Measurements from ENCODE around the gene S100A8. TPM values are rescaled to one million over a fixed set of nuclear protein-coding genes. Genes with fewer than 3 reads are reported as not detected.

S100A8 gene
- polyA plus RNA-seq, 1 donor (not counting 4 experiments of a cell fraction or from before 2014, with no cell fraction given) = 403 TPM

GRCh38 chr1:153340356-153340755, 50.5 kb downstream of the S100A8 start:
- H3K36me3 ChIP-seq (ENCODE audit: control insufficient read depth in 2 of 2, extremely low read depth in 1 of 2, insufficient read depth in 2 of 2, low read length in 2 of 2) = no peaks in the 10 kb centered on the region
- H3K27me3 ChIP-seq (ENCODE audit: control insufficient read depth, extremely low read depth, insufficient read depth, low read length) = peaks cover 3% of the 10 kb centered on the region
- H3K9ac ChIP-seq (ENCODE audit: control insufficient read depth, extremely low read depth, insufficient read depth, low read length) = no peak overlapping the region
- H3K4me1 ChIP-seq (ENCODE audit: control insufficient read depth, extremely low read depth, insufficient read depth, low read length) = peaks cover 20% of the 10 kb centered on the region
- no peaks in the 10 kb centered on the region for H3K9me3 ChIP-seq (ENCODE audit: control insufficient read depth, low read depth, low read length)
- H3K4me3 ChIP-seq (ENCODE audit: control insufficient read depth in 2 of 3, extremely low read depth in 1 of 3, insufficient read depth in 2 of 3, low read depth in 1 of 3, low read length in 3 of 3) = no peak overlapping the region
- TF ChIP-seq EZH2 (IDR thresholded peaks at IDR 0.05; ENCODE audit: low read length) (no peak), CTCF (optimal IDR thresholded peaks at IDR 0.05 in 1 of 3, IDR thresholded peaks at IDR 0.05 in 1 of 3, conservative IDR thresholded peaks at IDR 0.05 in 1 of 3; ENCODE audit: extremely low read depth in 1 of 3, insufficient read depth in 2 of 3, low read length in 3 of 3) (no peak)
- H3K79me2 ChIP-seq (ENCODE audit: control insufficient read depth, insufficient read depth, low read length) = no peaks in the 10 kb centered on the region
- no peak overlapping the region for H3K4me2 ChIP-seq (ENCODE audit: control insufficient read depth, extremely low read depth, insufficient read depth, low read depth, low read length)
- H3K27ac ChIP-seq (ENCODE audit: control insufficient read depth, insufficient read depth, low read length) = no peak overlapping the region
- FAIRE-seq (no peak), DNase-seq (ENCODE audit: low read depth, low spot score) (no peak)
- dilution Hi-C loops (cut with MboI; ENCODE audit: extremely low pct_ligation_motif_present, low sequenced_read_pairs) = no loop called here
- no peaks in the 10 kb centered on the region for H4K20me1 ChIP-seq (ENCODE audit: control insufficient read depth, extremely low read depth, insufficient read depth, low read length)
- no peaks in the 10 kb centered on the region for H3K9me1 ChIP-seq (ENCODE audit: control insufficient read depth, extremely low read depth, insufficient read depth, low read length)
- no peak overlapping the region for H2AFZ ChIP-seq (ENCODE audit: control insufficient read depth, low read length)

Small RNAs within 50 kb of the gene (small RNA-seq; reads per million reads assigned to genes)
- 0 reads per million in 3 experiments for gene S100A15A (ENCODE audit: insufficient read length in 3 of 3, low read depth in 3 of 3, low replicate concordance in 1 of 3)

Other genes starting within 250 kb of the S100A8 start
- gene SPRR2G, start 240.2 kb downstream of the S100A8 start, polyA plus RNA-seq = 0.73 to 6.2 TPM (median 3.3 TPM) in 3 replicates
- gene LELP1, start 187.6 kb downstream of the S100A8 start, polyA plus RNA-seq = not detected in 3 replicates
- gene PRR9, start 173.5 kb downstream of the S100A8 start, polyA plus RNA-seq = 2.6 to 6.6 TPM (median 2.8 TPM) in 3 replicates
- gene LORICRIN, start 131.4 kb downstream of the S100A8 start, polyA plus RNA-seq = not detected in 3 replicates
- gene PGLYRP3, start 78.1 kb downstream of the S100A8 start, polyA plus RNA-seq = 0.93 to 1.9 TPM (median 1.0 TPM) in 3 replicates
- 2.4 to 21.6 TPM (median 3.8 TPM) in 3 replicates for gene PGLYRP4, start 42.2 kb downstream of the S100A8 start, polyA plus RNA-seq
- 238 to 1,827 TPM (median 297 TPM) in 3 replicates for gene S100A9, start 33.2 kb downstream of the S100A8 start, polyA plus RNA-seq
- 0.65 to 6.3 TPM (median 1.5 TPM) in 3 replicates for gene S100A12, start 15.5 kb downstream of the S100A8 start, polyA plus RNA-seq
- 0.01 TPM in 1 of 3 replicates, not detected in the others for gene S100A7A, start 25.4 kb upstream of the S100A8 start, polyA plus RNA-seq
- gene S100A7, start 69.6 kb upstream of the S100A8 start, polyA plus RNA-seq = 13.1 to 31.2 TPM (median 16.0 TPM) in 3 replicates
- gene S100A6, start 144.9 kb upstream of the S100A8 start, polyA plus RNA-seq = 1,608 to 5,801 TPM (median 2,598 TPM) in 3 replicates
- 0.20 to 0.76 TPM (median 0.24 TPM) in 3 replicates for gene S100A5, start 149.9 kb upstream of the S100A8 start, polyA plus RNA-seq
- 21.4 to 40.2 TPM (median 26.7 TPM) in 3 replicates for gene S100A4, start 154.7 kb upstream of the S100A8 start, polyA plus RNA-seq
- gene S100A3, start 158.2 kb upstream of the S100A8 start, polyA plus RNA-seq = 12.6 to 24.0 TPM (median 15.1 TPM) in 3 replicates
- 10,013 to 12,757 TPM (median 12,412 TPM) in 3 replicates for gene S100A2, start 174.8 kb upstream of the S100A8 start, polyA plus RNA-seq
- 1,620 to 2,357 TPM (median 2,299 TPM) in 3 replicates for gene S100A16, start 222.1 kb upstream of the S100A8 start, polyA plus RNA-seq
- 1,249 to 1,646 TPM (median 1,394 TPM) in 3 replicates for gene S100A14, start 225.3 kb upstream of the S100A8 start, polyA plus RNA-seq
- 215 to 276 TPM (median 228 TPM) in 3 replicates for gene S100A13, start 236.4 kb upstream of the S100A8 start, polyA plus RNA-seq
- 0.12 to 0.15 TPM in 2 of 3 replicates, not detected in the other for gene S100A1, start 237.4 kb upstream of the S100A8 start, polyA plus RNA-seq
- gene CHTOP, start 243.0 kb upstream of the S100A8 start, polyA plus RNA-seq = 46.7 to 68.6 TPM (median 56.0 TPM) in 3 replicates

Data from keratinocyte (primary cell).